LNCAP (cell line): ENCODE data around the gene MRGPRX1.

Experiments used
- CTCF ChIP-seq: fragments of 450-650 bp; IDR thresholded peaks from 2 replicates; pipeline ENCODE4 v1.5.1; 2017; ENCODE audit warnings: mild to moderate bottlenecking

Gene MRGPRX1

GRCh38 chr11:18939314-18939713 is at the start of gene MRGPRX1:
Gene MRGPRX1 (minus strand): TSS chr11:18939414. CDS start chr11:18934784, 4,630 bp downstream.
- no peak for TF ChIP-seq CTCF

- TF ChIP-seq CTCF, result no peak
Measured at GRCh38 chr11:18987454-18988231, 48.4 kb upstream of the MRGPRX1 start.

GRCh38 chr11:18986744-18987143 is 47.5 kb upstream of the MRGPRX1 start:
- no peak for TF ChIP-seq CTCF

GRCh38 chr11:18981897-18982296 is 42.7 kb upstream of the MRGPRX1 start:
- no peak for TF ChIP-seq CTCF

GRCh38 chr11:18974192-18974591 is 35.0 kb upstream of the MRGPRX1 start:
- TF ChIP-seq CTCF, result no peak

GRCh38 chr11:18972336-18972735 is 33.1 kb upstream of the MRGPRX1 start:
- no peak for TF ChIP-seq CTCF

- no peak for TF ChIP-seq CTCF
Measured at GRCh38 chr11:18969720-18970119, 30.5 kb upstream of the MRGPRX1 start.
